ENCODE data around the gene COLEC11.

DNA sequence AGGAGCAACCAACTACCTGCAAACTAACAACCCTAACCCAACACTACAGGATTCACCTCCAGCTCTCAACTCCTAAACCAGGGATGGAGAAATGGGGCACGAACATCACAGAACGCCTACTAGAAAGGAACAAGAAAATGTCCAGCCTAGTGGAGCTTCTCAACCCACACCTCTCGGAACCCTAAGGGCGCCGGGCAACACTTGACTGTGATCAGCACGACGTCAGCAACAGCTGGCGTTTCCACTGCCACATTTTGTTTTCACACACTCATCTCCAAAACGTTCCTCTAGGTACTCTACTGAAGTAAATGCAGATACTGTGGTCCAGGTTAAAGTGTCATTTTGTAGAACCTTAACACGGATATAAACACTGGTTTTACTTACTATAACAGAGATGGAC, 41.0 kb upstream of the COLEC11 start:
- TF ChIP-seq, protein P1, sequence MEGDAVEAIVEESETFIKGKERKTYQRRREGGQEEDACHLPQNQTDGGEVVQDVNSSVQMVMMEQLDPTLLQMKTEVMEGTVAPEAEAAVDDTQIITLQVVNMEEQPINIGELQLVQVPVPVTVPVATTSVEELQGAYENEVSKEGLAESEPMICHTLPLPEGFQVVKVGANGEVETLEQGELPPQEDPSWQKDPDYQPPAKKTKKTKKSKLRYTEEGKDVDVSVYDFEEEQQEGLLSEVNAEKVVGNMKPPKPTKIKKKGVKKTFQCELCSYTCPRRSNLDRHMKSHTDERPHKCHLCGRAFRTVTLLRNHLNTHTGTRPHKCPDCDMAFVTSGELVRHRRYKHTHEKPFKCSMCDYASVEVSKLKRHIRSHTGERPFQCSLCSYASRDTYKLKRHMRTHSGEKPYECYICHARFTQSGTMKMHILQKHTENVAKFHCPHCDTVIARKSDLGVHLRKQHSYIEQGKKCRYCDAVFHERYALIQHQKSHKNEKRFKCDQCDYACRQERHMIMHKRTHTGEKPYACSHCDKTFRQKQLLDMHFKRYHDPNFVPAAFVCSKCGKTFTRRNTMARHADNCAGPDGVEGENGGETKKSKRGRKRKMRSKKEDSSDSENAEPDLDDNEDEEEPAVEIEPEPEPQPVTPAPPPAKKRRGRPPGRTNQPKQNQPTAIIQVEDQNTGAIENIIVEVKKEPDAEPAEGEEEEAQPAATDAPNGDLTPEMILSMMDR (IDR thresholded peaks at IDR 0.05; ENCODE audit: borderline replicate concordance, extremely low read depth, low read length, poor library complexity, severe bottlenecking) = no peak
- TF ChIP-seq EZH2 (IDR thresholded peaks at IDR 0.05; ENCODE audit: borderline replicate concordance, low read depth, low read length, severe bottlenecking) = no peak

Data from DND-41 (cell line).